Activated T-helper 2 cell treated with anti-CD3 and anti-CD28 coated beads, Interferon-gamma antibody, Interleukin-2, Interleukin-4, amounts not matched to agents 10 μg/mL and 5 μg/mL and 100 μg/mL, durations not matched to agents 14 hours and 24 hours and 36 hours (primary cell): ENCODE measurements around the gene PEAK1. TPM values are rescaled to one million over a fixed set of nuclear protein-coding genes. Genes with fewer than 3 reads are reported as not detected.
A peak's percentile ranks its signal among the peaks of the same experiment; 100 is the strongest.
"Not testable (repeated sequence)": the region's sequence is repeated elsewhere in the genome, so short reads cannot be mapped to it uniquely, and the experiment has no call there.

ENCODE experiments used
- DNase-seq: peaks from one replicate; pipeline ENCODE4 v3.0.0; 2021; ENCODE audit warnings: low spot score
- H3K27ac Mint-ChIP-seq: one replicate; pipeline ENCODE4 v1.8.0; 2021; ENCODE audit warnings: mixed read lengths
- H3K27me3 Mint-ChIP-seq: one replicate; pipeline ENCODE4 v1.8.0; 2021; ENCODE audit warnings: low read depth, mixed read lengths
- H3K36me3 Mint-ChIP-seq: one replicate; pipeline ENCODE4 v1.8.0; 2021; ENCODE audit warnings: low read depth, mixed read lengths
- H3K4me1 Mint-ChIP-seq: one replicate; pipeline ENCODE4 v1.8.0; 2021; ENCODE audit warnings: low read depth, mixed read lengths
- H3K4me3 Mint-ChIP-seq: one replicate; pipeline ENCODE4 v1.8.0; 2021; ENCODE audit warnings: low read depth, mild to moderate bottlenecking, moderate library complexity, mixed read lengths
- H3K9me3 Mint-ChIP-seq: one replicate; pipeline ENCODE4 v1.8.0; 2021; ENCODE audit warnings: mixed read lengths
- intact Hi-C: fragments of 100-400 bp; cut with micrococcal nuclease; formaldehyde crosslinking; loops from one replicate; pipeline ENCODE4 v1.15.1; 2023
- total RNA-seq: library from RNA; stranded (reverse); gene quantifications from 2 replicates; pipeline ENCODE4 v1.2.3, GENCODE V29; 2022

PEAK1 gene
- total RNA-seq, 1 donor from 2014 or later: 26.0 TPM

- no peak overlapping the region for H3K27ac Mint-ChIP-seq
- intact Hi-C loops: loop anchor here (10.0 kb wide), 2 partner anchors 66 to 196 kb away; no protein-coding TSS in a partner anchor
- no peaks in the 10 kb centered on the region for H3K27me3 Mint-ChIP-seq
- H3K36me3 Mint-ChIP-seq: peaks cover 9% of the 10 kb centered on the region
- DNase-seq: no peak
- no peaks in the 10 kb centered on the region for H3K9me3 Mint-ChIP-seq
- no peak overlapping the region for H3K4me3 Mint-ChIP-seq
- H3K4me1 Mint-ChIP-seq: peaks cover 54% of the 10 kb centered on the region
These were observed 239.1 kb downstream of the PEAK1 start for GRCh38 chr15:77180757-77181156.

- no peaks in the 10 kb centered on the region for H3K9me3 Mint-ChIP-seq
- no peak for DNase-seq
- no peak overlapping the region for H3K4me3 Mint-ChIP-seq
- peaks cover 9% of the 10 kb centered on the region for H3K36me3 Mint-ChIP-seq
- peaks cover 50% of the 10 kb centered on the region for H3K4me1 Mint-ChIP-seq
- intact Hi-C loops: loop anchor here (10.0 kb wide), 2 partner anchors 65 to 195 kb away; no protein-coding TSS in a partner anchor
- H3K27me3 Mint-ChIP-seq: no peaks in the 10 kb centered on the region
- H3K27ac Mint-ChIP-seq: no peak overlapping the region
These were observed 239.6 kb downstream of the PEAK1 start for GRCh38 chr15:77180270-77180669.

GRCh38 chr15:77179541-77179998 is 240.3 kb downstream of the PEAK1 start:
- Mint-ChIP-seq H3K9me3 (no peaks in the 10 kb centered on the region), H3K27ac (peak overlapping the region; percentile 67), H3K4me3 (peak overlapping the region; percentile 45), H3K36me3 (peaks cover 9% of the 10 kb centered on the region), H3K4me1 (peaks cover 44% of the 10 kb centered on the region), H3K27me3 (no peaks in the 10 kb centered on the region)
- intact Hi-C loops: no loop called here
- DNase-seq: no peak

GRCh38 chr15:77178411-77178810 is 241.5 kb downstream of the PEAK1 start:
- DNase-seq: no peak
- no peak overlapping the region for H3K4me3 Mint-ChIP-seq
- H3K9me3 Mint-ChIP-seq: no peaks in the 10 kb centered on the region
- intact Hi-C loops: no loop called here
- H3K27ac Mint-ChIP-seq: no peak overlapping the region
- peaks cover 45% of the 10 kb centered on the region for H3K4me1 Mint-ChIP-seq
- peaks cover 9% of the 10 kb centered on the region for H3K36me3 Mint-ChIP-seq
- H3K27me3 Mint-ChIP-seq: no peaks in the 10 kb centered on the region

DNA sequence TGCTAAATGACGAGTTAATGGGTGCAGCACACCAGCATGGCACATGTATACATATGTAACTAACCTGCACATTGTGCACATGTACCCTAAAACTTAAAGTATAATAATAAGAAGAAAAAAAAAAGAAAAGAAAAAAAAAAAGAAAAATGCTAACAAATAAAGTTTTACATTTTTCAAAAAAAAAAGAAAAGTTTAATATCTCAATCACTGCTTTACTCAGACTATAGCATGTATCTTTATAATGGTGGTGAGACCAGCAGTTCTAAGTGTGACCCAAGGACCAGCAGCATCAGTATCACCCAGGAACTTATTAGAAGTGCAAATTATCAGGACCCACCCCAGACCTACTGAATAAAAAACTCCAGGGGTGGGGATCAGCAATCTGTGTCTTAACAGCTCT is 243.8 kb downstream of the PEAK1 start:
- H3K4me1 Mint-ChIP-seq: peaks cover 28% of the 10 kb centered on the region
- DNase-seq, H3K27me3 Mint-ChIP-seq, intact Hi-C loops, H3K27ac Mint-ChIP-seq, H3K36me3 Mint-ChIP-seq, H3K4me3 Mint-ChIP-seq, H3K9me3 Mint-ChIP-seq: not testable (repeated sequence)

- Mint-ChIP-seq H3K9me3 (no peaks in the 10 kb centered on the region), H3K27me3 (no peaks in the 10 kb centered on the region), H3K36me3 (peaks cover 3% of the 10 kb centered on the region), H3K4me1 (peaks cover 13% of the 10 kb centered on the region), H3K27ac (no peak overlapping the region), H3K4me3 (no peak overlapping the region)
- intact Hi-C loops: no loop called here
- no peak for DNase-seq
These were observed 246.4 kb downstream of the PEAK1 start for GRCh38 chr15:77173487-77173886.

- Mint-ChIP-seq H3K27ac (no peak overlapping the region), H3K4me3 (no peak overlapping the region), H3K36me3 (no peaks in the 10 kb centered on the region), H3K27me3 (no peaks in the 10 kb centered on the region), H3K9me3 (no peaks in the 10 kb centered on the region), H3K4me1 (peaks cover 13% of the 10 kb centered on the region)
- intact Hi-C loops: no loop called here
- no peak for DNase-seq
These were observed 248.5 kb downstream of the PEAK1 start for GRCh38 chr15:77171221-77171967.

- Mint-ChIP-seq H3K27ac (no peak overlapping the region), H3K27me3 (no peaks in the 10 kb centered on the region), H3K9me3 (no peaks in the 10 kb centered on the region), H3K4me3 (no peak overlapping the region), H3K36me3 (no peaks in the 10 kb centered on the region), H3K4me1 (peaks cover 21% of the 10 kb centered on the region)
- intact Hi-C loops: no loop called here
- no peak for DNase-seq
These were observed 251.3 kb downstream of the PEAK1 start for GRCh38 chr15:77168616-77169015.

- no peak overlapping the region for H3K4me3 Mint-ChIP-seq
- no peak overlapping the region for H3K27ac Mint-ChIP-seq
- no peaks in the 10 kb centered on the region for H3K9me3 Mint-ChIP-seq
These were observed 251.8 kb downstream of the PEAK1 start for GRCh38 chr15:77168141-77168540.

DNA sequence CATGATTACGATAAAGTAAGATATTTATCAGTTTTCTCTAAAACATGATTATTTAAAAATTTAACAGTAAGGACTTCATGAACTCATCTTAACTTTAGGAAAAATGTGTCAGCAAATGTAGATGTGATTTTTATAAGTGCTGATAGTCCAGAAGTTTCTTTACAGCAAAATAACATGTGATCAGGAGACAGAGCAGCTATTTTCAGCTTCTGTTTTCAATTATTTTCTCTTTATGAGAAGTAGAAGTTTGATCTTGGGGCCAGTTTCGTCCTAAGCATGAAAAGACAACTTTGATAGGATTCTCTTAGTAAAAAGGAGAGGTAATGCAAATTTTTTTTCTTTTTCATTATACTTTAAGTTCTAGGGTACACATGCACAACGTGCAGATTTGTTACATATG is 252.5 kb downstream of the PEAK1 start:
- Mint-ChIP-seq H3K27me3 (no peaks in the 10 kb centered on the region), H3K36me3 (no peaks in the 10 kb centered on the region), H3K9me3 (no peaks in the 10 kb centered on the region), H3K4me1 (peaks cover 29% of the 10 kb centered on the region), H3K27ac (no peak overlapping the region), H3K4me3 (no peak overlapping the region)
- intact Hi-C loops: no loop called here
- no peak for DNase-seq

More at GRCh38 chr15:77168141-77168540, 251.8 kb downstream of the PEAK1 start:
- intact Hi-C loops: no loop called here
- DNase-seq: no peak
- H3K36me3 Mint-ChIP-seq: no peaks in the 10 kb centered on the region
- peaks cover 23% of the 10 kb centered on the region for H3K4me1 Mint-ChIP-seq
- no peaks in the 10 kb centered on the region for H3K27me3 Mint-ChIP-seq

- Mint-ChIP-seq H3K4me1 (peaks cover 36% of the 10 kb centered on the region), H3K9me3 (no peaks in the 10 kb centered on the region), H3K27ac (no peak overlapping the region), H3K4me3 (no peak overlapping the region), H3K27me3 (no peaks in the 10 kb centered on the region), H3K36me3 (no peaks in the 10 kb centered on the region)
- intact Hi-C loops: no loop called here
- no peak for DNase-seq
These were observed 256.0 kb downstream of the PEAK1 start for GRCh38 chr15:77163781-77164384.

- Mint-ChIP-seq H3K27me3 (no peaks in the 10 kb centered on the region), H3K9me3 (no peaks in the 10 kb centered on the region), H3K4me1 (peaks cover 36% of the 10 kb centered on the region), H3K4me3 (no peak overlapping the region), H3K27ac (no peak overlapping the region), H3K36me3 (no peaks in the 10 kb centered on the region)
- no peak for DNase-seq
- intact Hi-C loops: no loop called here
These were observed 256.9 kb downstream of the PEAK1 start for GRCh38 chr15:77162872-77163633.
